Muscle layer of colon (tissue), 2 donors: ENCODE data around the gene PON3.

ENCODE experiments used
- H3K27ac ChIP-seq: one replicate; pipeline ENCODE4 v1.7.0; 2013; ENCODE audit warnings: low read depth, mild to moderate bottlenecking, low read length, moderate library complexity
- H3K27me3 ChIP-seq, 2 donors: one replicate each; pipeline ENCODE4 v1.7.0; 2013; ENCODE audit warnings: low read length in 2 of 2, mild to moderate bottlenecking in 2 of 2; ENCODE audit not compliant: insufficient read depth in 2 of 2, control insufficient read depth in 1 of 2
- H3K36me3 ChIP-seq: one replicate; pipeline ENCODE4 v1.7.0; 2013; ENCODE audit warnings: mild to moderate bottlenecking, low read length; ENCODE audit not compliant: insufficient read depth
- H3K4me1 ChIP-seq: one replicate; pipeline ENCODE4 v1.7.0; 2013; ENCODE audit warnings: mild to moderate bottlenecking, low read length; ENCODE audit not compliant: insufficient read depth
- H3K4me3 ChIP-seq, 2 donors: one replicate each; pipeline ENCODE4 v1.7.0; 2013; ENCODE audit warnings: low read length in 2 of 2, low read depth in 1 of 2, mild to moderate bottlenecking in 1 of 2, moderate library complexity in 1 of 2
- H3K9ac ChIP-seq: one replicate; pipeline ENCODE4 v1.7.0; 2013; ENCODE audit warnings: low read length
- H3K9me3 ChIP-seq: one replicate; pipeline ENCODE4 v1.7.0; 2013; ENCODE audit warnings: mild to moderate bottlenecking, low read length
- donor health status: abdominal sarcoma.
- donor health status: Adenocarcinoma of cecum.

The PON3 gene

DNA sequence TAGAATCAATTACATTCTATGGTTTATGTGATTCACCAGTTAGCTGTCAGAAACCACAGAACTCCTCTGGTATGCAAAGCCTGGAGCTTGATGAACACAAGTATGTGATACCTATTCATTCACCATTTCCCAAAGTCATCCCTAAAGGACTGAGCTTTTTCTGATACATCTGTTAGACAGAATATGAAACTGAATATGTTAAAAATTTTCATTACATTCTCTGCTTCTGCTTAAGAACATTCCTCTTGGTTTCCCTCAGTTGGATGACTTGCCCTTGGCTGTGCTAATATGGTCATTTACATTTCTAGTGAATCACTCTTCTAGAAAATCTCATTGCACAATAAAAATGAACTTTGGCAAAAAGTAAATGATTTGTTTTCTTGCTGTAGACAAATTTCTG, 61.1 kb downstream of the PON3 start:
- Histone ChIP-seq H3K27me3 (no peaks in the 10 kb centered on the region), H3K9ac (no peak overlapping the region), H3K36me3 (no peaks in the 10 kb centered on the region), H3K27ac (no peak overlapping the region), H3K9me3 (no peaks in the 10 kb centered on the region), H3K4me3 (no peak overlapping the region), H3K4me1 (no peaks in the 10 kb centered on the region)

DNA sequence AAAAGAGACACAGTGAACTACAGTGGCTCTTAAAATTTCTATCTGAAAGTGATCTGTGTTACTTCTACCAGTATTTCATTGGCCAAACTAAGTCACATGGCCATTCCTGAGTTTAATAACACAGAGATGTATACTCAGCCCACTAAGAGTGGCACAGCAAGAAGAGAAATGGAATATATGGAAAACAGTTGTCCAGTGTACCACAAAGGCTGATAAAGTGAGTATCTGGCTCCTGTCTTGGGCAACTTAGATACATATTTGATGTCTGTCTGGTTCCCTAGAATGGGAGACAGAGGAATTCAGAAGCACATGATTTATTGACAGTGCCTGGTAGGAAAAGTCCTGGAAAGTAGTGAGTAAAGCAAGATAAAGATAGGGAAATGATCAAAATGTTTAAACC, 61.7 kb downstream of the PON3 start:
- no peaks in the 10 kb centered on the region for H3K9me3 ChIP-seq
- H3K36me3 ChIP-seq: no peaks in the 10 kb centered on the region
- H3K4me3 ChIP-seq: no peak overlapping the region
- no peak overlapping the region for H3K9ac ChIP-seq
- H3K27me3 ChIP-seq: no peaks in the 10 kb centered on the region
- H3K4me1 ChIP-seq: no peaks in the 10 kb centered on the region
- no peak overlapping the region for H3K27ac ChIP-seq

DNA sequence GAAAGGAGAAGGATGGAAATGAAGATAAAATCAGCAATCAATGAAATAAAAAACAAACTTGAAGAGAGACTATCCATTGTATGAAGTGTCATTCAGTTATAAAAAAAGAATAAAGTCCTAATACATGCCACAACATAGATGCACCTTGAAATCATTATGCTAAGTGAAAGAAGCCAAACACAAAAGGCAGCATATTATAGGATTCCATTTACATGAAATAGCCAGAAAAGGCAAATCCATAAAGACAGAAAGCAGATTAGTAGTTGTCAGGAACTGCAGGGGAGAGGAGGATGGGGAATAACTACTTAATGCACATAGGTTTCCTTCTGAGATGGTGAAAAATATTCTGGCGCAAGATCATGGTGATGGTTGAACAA, 65.2 kb downstream of the PON3 start:
- H3K9ac ChIP-seq: no peak overlapping the region
- peak overlapping the region in 1 of 2 donors; percentile 38 for H3K4me3 ChIP-seq
- H3K36me3 ChIP-seq: no peaks in the 10 kb centered on the region
- no peak overlapping the region for H3K27ac ChIP-seq
- H3K4me1 ChIP-seq: no peaks in the 10 kb centered on the region
- no peaks in the 10 kb centered on the region for H3K27me3 ChIP-seq
- H3K9me3 ChIP-seq: no peaks in the 10 kb centered on the region

DNA sequence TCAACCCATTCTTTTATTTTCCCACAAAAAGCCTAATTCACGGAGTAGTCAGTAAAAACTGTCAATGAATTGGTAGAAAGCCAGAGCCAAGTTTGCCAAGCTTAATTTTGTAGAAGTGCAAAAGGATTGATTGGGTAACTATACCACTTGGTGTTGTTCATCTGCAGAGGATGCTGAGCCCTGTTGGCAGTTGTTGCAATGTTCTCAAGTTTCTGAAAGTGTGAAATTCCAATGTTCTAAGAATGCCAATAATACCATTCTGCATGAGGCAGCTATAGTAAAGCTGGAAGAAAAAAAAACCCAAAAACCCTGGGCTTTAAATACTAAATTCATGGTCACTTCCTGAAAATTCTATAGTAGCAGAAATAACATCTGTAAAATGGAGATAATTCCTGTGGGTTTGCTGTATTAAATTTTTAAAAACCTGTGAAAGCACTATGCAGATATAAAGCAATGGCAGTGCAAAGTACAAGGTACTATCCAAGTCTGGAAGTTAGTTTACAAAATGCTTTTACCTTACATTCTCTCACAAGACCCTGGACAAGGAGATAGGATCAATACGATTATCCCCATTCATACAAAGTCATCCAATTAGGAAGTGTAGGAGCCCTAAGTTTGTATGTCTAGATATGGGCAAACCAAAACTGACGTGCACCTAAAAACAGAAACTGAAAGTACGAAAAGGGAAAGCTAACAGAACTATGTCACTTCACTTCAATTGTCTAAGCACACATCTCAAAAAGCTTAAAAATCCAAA, 65.8 kb downstream of the PON3 start:
- Histone ChIP-seq H3K9me3 (no peaks in the 10 kb centered on the region), H3K27ac (no peak overlapping the region), H3K4me1 (no peaks in the 10 kb centered on the region), H3K36me3 (no peaks in the 10 kb centered on the region), H3K27me3 (peaks cover 0 to 2% of the 10 kb centered on the region in 2 donors), H3K9ac (no peak overlapping the region), H3K4me3 (peak overlapping the region; percentile 9 to 38)

DNA sequence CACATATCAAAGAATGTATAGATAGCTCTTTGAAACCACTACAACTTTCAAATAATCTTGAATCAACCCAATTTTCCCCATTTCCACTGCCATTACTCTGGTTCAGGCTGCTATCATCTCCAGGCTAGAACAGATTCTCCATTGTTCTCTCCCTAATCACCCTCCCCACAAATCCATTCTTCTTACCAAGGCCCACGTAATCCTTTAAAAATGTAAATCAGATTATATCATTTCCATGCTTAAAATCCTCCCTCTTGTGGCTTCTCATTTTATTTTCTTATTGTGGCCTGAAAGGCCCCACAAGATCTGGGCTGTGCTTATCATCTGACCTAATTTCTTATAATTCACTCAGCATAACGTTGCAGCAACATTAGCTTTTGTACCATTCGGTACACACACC, 68.8 kb downstream of the PON3 start:
- Histone ChIP-seq H3K9me3 (no peaks in the 10 kb centered on the region), H3K4me3 (no peak overlapping the region), H3K9ac (no peak overlapping the region), H3K4me1 (no peaks in the 10 kb centered on the region), H3K36me3 (no peaks in the 10 kb centered on the region), H3K27me3 (peaks cover 11 to 12% of the 10 kb centered on the region in 2 donors), H3K27ac (no peak overlapping the region)

DNA sequence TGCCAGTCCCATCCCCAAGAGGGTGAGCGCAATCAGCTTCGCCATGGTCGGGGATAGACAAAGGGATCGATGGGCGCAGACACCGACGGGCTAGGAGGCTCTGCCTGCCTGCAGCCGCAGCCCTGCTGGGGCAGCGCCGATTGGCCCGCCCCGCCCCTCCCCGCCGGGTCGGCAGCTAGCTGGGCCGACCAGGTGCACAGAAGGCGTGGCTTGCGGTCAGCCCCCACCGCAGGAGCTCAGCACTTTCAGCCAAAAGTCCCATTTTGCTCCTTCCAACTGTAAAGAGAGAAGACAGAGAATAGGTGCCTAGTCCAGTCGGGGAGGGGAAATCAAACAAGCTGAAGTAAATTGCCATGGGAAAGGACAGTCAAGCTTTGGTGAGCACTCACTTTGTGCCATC, 71.7 kb downstream of the PON3 start, which contains the start of gene PON1:
TSS of gene PON1 (minus strand) at position 102 of the 400 bp plus-strand sequence. CDS start at position 45, 57 bp downstream.
- no peaks in the 10 kb centered on the region for H3K4me1 ChIP-seq
- no peak within 1 kb of the TSS for H3K27ac ChIP-seq
- H3K36me3 ChIP-seq: no peaks in the 10 kb centered on the region
- no peak within 1 kb of the TSS for H3K9ac ChIP-seq
- H3K4me3 ChIP-seq: no peak within 1 kb of the TSS
- H3K27me3 ChIP-seq: peaks cover 11 to 12% of the 10 kb centered on the region in 2 donors
- no peaks in the 10 kb centered on the region for H3K9me3 ChIP-seq

DNA sequence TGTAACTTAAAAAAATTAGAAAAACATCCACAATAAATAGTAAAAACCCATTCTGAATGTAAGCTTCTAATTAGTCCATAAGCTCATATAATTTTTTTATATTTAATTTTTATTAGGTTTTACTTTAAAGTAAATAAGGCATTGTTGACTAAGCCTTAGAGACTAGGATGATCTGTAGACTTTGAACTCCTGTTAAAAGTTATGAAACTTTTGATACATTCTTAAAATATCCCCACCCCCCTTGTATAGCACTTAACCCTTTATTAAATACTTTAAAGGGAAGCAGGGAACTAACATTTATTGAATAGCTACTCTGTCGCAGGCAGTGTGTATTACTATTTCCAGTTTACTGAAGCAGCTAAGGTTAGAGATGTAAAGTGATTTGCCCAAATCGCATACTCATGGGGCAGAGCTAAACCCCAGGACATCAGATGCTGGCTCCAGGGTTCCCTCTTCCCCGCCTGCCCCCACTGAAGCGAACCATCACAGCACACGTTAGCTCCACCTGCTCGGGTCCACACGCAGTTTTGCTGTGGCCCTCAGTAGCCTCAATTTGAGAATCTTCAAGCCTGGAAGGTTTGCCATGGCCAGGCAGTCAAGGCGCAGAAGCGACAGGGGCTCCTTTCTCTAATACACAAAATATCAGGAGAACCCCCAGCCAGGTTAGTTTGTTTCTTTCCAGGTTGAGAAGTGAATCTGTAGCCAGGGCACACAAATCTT, 72.6 kb downstream of the PON3 start:
- H3K27ac ChIP-seq: no peak overlapping the region
- no peak overlapping the region for H3K4me3 ChIP-seq
- H3K27me3 ChIP-seq: peaks cover 11 to 12% of the 10 kb centered on the region in 2 donors
- no peaks in the 10 kb centered on the region for H3K9me3 ChIP-seq
- H3K9ac ChIP-seq: no peak overlapping the region
- no peaks in the 10 kb centered on the region for H3K36me3 ChIP-seq
- no peaks in the 10 kb centered on the region for H3K4me1 ChIP-seq

DNA sequence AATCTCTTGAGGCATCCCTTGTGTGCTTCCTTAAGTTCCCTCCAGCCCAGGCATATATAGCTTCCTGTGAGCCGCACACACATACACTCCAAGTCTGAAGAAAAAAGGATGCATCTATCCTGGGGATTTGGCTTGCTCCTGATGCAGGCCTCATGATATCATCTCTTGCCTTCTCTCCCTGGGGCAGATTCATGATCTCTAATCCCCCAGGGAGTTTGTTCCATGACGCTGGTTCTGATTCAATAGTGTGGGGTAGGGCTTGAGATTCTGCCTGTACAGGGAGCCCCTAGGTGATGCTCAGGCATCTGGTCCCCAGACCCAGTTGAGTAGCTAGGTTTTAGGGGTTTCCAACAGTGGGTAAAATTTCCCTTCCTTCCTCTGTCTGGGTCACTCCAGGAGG, 73.3 kb downstream of the PON3 start:
- H3K9me3 ChIP-seq: no peaks in the 10 kb centered on the region
- H3K27ac ChIP-seq: no peak overlapping the region
- H3K27me3 ChIP-seq: peaks cover 11 to 12% of the 10 kb centered on the region in 2 donors
- no peaks in the 10 kb centered on the region for H3K4me1 ChIP-seq
- no peak overlapping the region for H3K9ac ChIP-seq
- no peaks in the 10 kb centered on the region for H3K36me3 ChIP-seq
- no peak overlapping the region for H3K4me3 ChIP-seq

DNA sequence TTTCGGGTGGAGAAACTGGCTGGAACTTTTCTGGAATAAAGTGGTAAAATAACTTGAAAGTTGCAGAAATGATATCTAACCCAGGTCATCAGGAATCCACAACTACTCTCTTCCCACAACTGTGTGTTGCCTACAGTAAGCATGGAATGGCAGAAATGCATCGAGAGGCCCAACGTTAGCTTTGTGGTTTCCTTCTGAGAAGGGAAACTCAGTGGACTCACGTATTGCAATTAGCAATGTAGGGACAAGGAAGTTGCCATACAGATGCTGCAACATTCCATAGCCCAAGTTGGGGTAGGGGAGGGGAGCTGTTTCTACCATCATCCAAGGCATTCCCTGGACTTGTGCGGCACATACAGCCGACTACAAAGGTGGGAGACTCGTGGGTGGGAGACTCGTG, 73.8 kb downstream of the PON3 start:
- no peaks in the 10 kb centered on the region for H3K36me3 ChIP-seq
- no peaks in the 10 kb centered on the region for H3K9me3 ChIP-seq
- no peak overlapping the region for H3K9ac ChIP-seq
- no peak overlapping the region for H3K27ac ChIP-seq
- H3K4me1 ChIP-seq: no peaks in the 10 kb centered on the region
- H3K4me3 ChIP-seq: no peak overlapping the region
- H3K27me3 ChIP-seq: peaks cover 11 to 12% of the 10 kb centered on the region in 2 donors

DNA sequence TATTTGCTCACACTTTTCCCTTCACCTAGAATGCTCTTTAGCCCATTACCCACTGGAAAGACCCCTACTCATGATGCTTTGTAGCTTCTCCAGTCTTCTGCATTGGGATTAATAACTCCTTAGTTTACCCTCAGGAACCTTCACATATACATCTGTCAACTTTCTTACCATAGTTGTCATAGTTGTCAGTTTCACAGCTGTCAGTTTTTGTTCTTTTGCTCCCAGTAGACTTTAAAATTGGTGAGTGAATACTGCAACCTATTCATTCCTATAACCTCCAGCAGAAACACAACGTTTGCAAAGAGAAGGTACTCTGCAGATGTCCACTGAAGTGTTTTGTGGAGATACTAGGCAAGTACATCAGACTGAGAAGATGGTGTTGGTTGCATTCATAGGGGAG, 74.5 kb downstream of the PON3 start:
- no peak overlapping the region for H3K4me3 ChIP-seq
- H3K27me3 ChIP-seq: peaks cover 11 to 12% of the 10 kb centered on the region in 2 donors
- no peaks in the 10 kb centered on the region for H3K4me1 ChIP-seq
- no peaks in the 10 kb centered on the region for H3K9me3 ChIP-seq
- H3K27ac ChIP-seq: no peak overlapping the region
- H3K36me3 ChIP-seq: no peaks in the 10 kb centered on the region
- H3K9ac ChIP-seq: no peak overlapping the region

DNA sequence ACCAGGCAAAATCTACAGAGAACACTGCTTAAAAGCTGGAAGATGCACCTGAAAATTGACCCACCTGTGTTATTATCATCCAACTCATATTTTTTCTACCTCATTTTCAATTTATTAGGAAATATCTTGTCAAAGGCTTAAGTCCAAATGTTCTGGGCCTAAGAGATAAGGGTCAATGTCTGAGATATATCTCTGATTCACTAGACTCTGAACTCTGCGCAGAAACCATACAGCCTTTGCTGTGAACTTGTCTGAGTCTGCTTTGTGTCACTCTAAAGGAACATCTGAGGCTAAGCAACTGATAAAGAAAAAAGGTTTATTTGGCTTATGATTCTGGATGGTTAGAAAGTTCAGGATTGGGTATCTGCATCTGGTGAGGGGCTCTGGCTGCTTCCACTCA, 75.5 kb downstream of the PON3 start:
- H3K27me3 ChIP-seq: peaks cover 11 to 12% of the 10 kb centered on the region in 2 donors
- H3K36me3 ChIP-seq: no peaks in the 10 kb centered on the region
- no peak overlapping the region for H3K4me3 ChIP-seq
- H3K4me1 ChIP-seq: no peaks in the 10 kb centered on the region
- H3K9me3 ChIP-seq: no peaks in the 10 kb centered on the region
- no peak overlapping the region for H3K9ac ChIP-seq
- H3K27ac ChIP-seq: no peak overlapping the region
